HG03378 (cell line): ENCODE results near the gene UXT.
A peak's percentile ranks its signal among the peaks of the same experiment; 100 is the strongest.
"Not testable (repeated sequence)": the region's sequence is repeated elsewhere in the genome, so short reads cannot be mapped to it uniquely, and the experiment has no call there.

Experiments used
- ATAC-seq: cut with Tn5 transposase; IDR thresholded peaks from one replicate; pipeline ENCODE4 v1.9.1; 2021; ENCODE audit warnings: mild to moderate bottlenecking, moderate library complexity; ENCODE audit not compliant: unreplicated experiment

The UXT gene, protein sequence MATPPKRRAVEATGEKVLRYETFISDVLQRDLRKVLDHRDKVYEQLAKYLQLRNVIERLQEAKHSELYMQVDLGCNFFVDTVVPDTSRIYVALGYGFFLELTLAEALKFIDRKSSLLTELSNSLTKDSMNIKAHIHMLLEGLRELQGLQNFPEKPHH

DNA sequence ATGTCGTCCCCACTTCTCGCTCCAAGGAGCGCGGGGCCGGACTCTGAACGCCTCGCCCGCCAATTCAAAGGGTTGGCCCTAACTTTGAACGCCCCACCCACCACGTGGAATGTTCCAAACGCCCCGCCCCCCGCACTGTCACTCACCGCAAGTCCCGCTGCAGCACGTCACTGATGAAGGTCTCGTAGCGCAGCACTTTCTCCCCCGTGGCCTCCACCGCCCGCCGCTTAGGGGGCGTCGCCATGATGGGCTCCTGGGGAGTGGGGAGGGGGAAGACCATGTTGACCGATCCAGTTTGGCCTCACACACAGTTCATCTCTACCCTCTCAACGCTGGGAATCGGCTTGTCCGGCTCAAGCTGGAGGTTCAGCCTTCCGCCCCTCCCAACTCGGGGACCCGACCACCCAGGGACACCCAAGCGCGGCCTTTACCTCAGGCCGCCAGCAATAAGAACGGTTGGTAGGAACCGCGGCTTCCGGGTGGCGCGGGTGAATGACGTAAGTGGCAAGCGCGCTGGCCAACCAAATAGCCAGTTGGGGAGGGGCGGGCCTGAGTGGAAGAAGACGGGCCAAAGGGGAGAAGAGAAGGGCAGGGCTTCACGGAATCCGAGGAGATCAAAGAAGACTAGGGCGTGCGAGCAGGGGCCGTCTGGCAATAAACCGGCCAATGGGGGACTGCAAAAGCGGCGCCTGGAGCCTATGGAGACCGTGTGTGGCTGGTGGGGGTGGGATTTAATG, at the start of gene UXT:
UXT (minus strand) TSS at position 497 of the 737 bp plus-strand sequence; CDS start at position 244, 253 bp downstream.
- peak; percentile 65 for ATAC-seq

DNA sequence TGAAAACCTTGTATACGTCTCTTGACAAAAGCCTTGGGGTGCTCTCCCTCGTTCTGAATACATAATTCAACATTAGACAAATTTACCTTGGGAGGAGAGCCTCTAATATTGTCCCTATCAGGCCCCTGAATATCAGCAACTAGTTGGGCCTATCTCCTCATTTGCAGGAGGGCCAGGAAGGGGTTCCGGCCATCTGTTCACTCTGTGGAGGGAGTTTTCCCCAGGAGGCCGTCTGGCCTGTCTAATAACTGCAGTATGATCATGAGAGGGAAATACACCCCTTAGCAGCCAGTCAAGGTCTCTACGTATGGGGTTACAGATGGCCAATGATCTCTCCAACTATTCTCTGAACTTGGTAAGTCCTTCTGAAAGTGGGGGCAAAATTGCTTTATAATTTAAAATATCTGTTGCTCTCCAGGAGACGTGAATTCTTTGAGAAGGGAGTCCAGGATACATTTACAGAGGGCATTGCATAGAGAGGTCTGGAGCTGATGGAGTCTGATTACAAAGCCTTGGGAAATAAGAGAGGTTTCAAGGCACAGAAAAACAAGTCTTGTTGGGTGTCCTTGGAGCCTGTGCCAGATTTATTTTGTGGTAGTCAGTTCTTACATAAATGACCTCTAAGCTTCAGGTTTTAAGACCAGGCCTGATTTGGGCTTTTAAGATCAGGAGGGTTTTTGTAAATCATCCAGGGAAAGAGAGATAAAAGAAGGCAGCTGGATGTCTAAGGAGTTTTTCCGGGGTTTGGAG, 48.2 kb upstream of the UXT start:
- no peak for ATAC-seq

DNA sequence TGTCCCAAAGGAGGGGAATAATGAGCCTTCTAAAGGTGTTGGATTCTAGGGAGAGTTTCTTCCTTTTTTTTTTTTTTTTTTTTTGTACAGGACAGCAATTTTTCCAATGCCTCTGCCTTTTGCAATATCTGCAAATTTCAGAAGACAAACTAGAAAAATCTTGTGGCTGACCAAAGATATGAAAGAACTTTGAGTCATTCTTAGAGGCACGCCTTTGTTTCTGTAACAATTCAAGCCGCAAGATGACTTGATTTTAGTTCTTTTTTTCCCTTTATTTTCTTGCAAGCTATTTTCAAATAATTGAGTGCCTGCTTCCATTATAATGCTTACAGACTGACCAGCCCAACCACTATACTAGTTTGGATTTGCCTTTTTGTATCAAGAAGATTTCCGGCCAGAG, 47.6 kb upstream of the UXT start:
- no peak for ATAC-seq

DNA sequence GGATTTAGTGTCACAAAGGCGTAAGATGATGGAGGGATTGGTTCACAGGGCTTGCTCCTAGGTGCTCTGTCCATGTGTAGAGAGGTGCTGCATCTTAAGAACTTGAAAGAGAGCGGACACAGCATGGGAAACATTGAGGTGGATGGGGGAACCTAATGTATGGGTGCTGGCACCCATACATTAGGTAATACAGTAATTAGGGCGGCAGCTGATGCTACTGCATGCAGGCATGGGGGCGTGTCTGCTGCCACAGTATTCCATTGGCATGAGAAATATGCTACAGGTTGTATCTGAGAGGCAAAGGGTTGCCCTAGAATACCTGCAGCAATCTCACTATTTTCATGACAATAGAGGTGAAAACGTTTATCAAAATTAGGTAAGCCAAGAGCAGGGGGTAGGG, 45.8 kb upstream of the UXT start:
- no peak for ATAC-seq

DNA sequence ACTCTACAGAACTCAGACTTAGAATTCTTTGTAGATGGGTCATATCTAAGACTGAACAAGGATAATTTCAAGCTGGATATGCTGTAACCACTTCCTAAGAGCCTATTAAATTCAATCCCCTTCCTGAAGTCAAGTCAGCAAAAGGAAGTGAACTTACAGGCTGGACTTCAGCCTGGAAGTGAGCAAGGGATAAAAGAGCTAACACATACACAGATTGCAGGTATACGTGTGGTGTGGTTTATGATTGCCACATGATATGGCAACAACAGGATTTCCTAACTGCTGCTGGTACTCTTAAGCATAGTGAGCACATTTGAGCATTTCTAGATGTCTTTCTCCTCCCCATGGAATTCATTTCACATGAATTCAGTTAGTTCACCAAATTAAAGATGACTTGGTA, 38.2 kb upstream of the UXT start:
- ATAC-seq: no peak

DNA sequence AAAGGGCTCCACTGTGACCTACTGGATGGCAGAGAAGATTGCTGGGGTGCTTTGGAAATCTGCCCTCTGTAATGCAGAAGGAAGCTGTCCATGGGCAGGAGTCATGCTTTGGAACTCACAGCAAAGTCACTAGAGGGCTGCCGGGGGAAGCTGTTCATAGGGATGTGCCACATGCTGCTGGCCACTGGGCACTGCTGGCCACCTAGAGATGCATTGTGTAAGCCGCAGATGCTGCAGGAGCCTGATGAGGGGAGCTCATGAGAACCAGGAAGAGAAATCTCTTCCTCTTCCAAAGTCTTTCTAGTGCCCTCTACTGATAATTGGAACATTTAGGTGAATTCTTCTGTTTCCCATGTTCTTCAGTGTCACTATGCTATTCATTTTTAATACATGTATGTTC, 31.2 kb upstream of the UXT start:
- no peak for ATAC-seq

DNA sequence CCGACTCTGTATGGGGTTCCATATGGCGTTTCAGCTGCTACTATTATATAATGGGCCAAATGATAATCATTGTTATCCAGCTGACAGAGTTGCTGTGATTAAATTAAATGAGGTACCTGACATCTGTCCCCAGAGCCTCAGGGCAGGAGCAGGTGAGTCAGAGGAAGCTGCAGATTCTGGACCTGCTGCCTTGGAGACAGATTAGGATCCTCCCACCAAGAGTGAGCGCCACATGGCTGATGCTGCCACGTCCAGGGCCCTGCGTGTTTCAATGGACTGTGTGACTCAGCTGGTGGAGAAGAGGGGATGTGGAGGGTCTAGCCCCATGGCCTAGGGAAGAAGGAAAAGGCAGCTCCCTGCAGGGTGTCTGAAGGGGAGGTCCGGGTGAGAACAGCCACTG, 28.3 kb upstream of the UXT start:
- ATAC-seq: no peak

DNA sequence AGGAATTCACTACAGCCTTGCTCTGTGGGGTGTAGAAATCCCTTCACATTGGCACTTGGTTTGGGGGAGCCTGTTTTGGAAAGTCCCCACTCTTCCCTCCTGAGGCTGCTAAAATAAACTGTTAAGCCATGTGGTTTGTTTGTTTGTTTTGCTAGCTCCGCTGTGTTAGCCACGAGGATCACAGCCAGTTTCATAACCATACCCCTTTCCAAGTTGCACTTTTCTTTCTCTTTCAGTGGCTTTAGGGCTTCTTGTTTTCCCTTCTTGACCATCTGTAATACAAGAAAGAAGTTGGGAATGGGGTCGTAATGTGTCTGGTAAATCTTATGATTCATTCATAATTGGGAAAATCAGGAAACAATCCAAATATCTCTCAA, 24.8 kb upstream of the UXT start:
- no peak for ATAC-seq

DNA sequence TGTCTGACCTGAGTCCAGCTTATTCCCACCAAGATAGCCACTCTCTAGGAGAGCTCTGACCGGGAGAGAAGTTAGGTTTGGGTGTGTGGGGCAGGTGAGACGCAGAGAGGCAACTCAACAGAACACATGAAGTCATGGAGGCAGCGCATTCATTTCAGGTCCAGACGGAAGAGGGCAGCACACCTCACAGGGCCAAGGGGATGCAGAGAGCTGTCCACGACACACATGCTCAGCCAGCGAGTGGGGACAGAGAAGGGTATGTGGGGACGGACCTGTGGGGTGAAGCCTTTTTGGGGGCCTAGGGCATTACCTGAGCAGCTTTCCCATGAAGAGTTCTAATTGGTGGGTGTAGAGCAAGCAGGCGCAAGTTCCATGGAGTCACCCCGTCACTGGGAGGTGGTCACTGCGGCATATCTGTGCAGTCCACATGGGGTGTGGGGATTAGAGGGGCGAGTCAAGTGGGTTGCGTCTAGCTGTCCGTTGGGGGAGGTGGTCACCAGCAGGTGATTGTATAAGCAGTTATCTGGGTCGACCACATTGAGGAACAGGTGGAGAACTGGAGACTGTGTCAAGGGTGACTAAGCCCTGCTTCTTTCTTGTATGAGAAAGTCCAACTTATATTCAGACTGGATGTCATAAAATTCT, 24.3 kb upstream of the UXT start:
- ATAC-seq: no peak

DNA sequence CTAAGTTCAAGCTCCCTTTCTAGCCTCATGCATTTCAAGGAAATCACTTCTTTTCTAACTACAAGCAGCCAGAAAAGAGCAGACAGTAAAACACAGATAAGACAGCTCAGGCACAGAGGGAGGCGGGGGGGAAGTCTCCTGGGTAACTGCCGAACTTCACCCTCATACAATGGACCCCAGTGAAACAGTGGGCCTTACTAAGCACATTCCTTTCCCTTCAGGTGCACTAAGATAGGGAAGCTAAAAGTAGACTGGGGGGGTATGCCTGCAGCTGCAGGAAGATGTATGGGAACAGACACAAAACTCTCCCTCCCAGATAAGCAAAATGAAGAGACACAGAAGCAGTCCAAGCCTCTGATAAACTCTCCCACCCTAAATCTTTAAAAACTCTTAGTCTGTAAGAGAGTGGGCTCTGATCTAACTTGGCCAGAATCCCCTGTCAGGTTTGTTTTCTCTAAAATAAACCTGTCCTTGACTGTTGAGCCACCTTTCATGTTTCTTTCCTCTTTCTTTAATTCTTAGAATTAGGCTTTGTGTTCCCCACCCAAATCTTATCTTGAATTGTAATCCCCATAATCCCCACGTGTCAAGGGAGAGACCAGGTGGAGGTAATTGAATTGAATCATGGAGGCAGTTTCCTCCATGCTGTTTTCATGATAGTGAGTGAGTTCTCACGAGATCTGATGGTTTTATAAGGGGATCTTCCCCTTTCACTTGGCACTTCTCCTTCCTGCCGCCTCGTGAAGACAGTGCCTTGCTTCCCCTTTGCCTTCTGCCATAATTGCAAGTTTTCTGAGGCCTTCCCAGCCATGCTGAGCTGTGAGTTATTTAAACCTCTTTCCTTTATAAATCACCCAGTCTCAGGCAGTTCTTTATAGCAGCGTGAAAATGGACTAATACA, 17.2 kb upstream of the UXT start:
- ATAC-seq: not testable (repeated sequence)

DNA sequence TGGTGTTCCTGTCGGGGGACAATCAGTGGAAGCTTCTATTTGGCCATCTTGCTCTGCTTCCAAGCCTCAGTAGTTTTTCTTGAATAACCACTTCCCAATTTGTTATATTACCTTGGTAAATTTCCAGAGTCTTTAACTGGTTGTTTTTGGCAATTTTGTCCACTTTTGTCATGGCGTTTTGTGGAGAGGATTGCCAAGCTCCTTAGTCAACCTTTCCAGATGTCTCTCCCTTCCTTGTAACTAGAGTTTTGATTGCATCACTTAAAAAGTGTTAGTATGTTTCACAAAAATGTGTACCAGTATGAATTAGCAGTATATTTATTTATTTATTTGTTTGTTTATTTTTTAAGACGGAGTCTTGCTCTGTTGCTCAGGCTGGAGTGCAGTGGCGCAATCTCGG, 15.8 kb upstream of the UXT start:
- no peak for ATAC-seq

DNA sequence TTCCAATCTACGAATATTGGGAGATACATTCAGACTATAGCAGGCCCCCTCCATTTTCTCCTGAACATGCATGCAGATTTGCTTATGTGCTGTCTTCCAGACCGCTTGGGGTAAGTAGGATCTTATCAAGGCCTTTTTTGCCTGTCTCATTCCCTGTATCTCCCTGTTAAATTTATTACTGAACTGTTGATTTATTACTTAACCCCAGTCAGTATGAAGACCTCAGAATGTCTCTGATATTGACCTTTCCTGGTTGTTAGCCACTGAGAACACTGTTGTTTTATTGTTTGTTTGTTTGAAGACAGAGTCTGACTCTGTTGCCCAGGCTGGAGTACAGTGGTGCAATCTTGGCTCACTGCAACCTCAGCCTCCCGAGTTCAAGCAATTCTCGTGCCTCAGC, 6.8 kb upstream of the UXT start:
- not testable (repeated sequence) for ATAC-seq

DNA sequence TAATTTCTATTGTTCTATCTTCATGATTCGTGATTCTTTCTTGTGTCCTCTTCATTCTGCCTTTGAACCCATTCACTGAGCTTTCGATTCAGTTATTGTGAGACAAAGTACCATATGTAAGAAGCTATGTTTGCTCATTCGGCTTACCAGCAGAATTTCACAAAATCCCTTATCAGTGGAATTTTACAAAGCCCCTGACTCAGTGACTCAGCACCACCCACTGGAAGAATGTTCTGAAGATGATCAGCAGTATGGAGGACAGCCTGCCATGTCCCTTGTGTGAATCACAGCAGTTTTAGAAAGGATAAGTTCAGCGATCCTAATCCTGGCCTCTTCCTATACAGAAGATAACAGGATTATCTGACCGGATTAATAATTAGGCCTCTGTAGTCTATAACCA, 5.8 kb upstream of the UXT start:
- ATAC-seq: no peak

DNA sequence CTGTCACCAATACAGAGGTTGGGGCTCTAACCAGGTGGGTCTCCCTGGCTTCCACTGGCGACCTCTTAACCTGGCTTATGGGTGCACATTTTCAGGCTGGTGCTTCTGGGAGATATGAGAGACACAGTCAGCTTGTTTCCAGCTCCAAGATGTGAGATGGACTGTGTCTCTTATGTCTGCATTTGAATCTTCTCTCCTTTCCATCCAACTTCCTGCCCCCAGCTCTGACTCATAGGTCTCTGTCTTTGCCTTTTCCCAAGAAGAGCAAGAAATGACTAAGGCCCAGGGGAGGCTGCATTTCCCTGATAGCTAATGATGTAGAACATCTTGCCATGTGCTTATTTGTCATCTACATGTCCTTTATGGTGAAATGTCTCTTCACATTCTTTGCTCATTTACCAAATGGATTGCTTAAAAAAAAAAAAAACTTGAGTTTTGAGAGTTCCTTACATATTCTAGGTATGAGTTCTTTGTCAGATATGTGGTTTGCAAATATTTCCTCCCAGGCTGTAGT, 3.2 kb upstream of the UXT start:
- no peak for ATAC-seq

DNA sequence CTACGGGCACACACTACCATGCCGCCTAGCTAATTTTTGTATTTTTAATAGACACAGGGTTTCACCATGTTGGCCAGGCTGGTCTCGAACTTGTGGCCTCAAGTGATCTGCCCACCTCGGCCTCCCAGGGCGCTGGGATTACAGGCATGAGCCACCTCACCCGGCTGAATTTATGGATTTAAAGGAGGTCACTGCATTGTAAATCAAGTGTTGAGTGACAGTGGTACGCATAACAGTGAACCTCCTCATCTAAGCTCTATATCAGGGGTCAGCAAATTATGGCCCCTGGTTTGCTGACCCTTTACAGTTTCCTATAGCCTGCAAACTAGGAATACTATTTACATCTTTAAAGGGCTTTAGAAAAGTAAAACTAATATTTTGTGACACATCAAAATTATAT, 2.6 kb upstream of the UXT start:
- ATAC-seq: no peak

DNA sequence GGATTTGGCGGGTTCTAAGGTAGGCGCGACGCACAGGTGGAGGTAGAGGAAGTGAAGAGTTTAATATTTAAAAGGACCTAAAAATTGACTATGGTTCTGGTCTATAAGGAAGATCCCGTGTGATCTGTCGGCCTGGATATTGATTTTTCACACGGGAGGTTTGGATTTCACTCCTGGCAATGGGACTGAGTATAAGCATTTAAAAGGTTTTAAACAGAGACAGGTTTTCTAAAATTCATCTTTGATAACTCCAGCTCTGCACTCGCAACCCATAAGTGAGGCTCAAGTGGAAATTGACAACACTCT, 394 bp upstream of the UXT start:
- ATAC-seq: no peak

DNA sequence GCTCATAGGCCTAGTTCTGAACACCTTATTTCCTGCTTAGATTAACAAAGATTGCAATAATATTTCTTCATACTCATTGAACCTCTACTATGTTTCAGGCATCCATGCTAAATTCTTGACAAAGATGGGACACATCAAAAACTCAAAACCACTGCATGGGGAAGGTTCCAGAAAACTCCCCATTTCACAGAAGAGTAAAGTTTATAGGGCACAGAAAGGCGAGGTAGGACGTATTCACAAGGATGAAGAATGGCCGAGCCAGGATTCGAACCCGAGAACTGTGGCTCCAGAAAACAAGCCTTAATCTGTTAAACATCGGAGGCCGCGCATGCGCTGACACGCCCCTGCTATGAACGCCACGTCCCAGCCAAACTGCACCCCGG, 688 bp downstream of the UXT start:
- ATAC-seq: peak; percentile 54

DNA sequence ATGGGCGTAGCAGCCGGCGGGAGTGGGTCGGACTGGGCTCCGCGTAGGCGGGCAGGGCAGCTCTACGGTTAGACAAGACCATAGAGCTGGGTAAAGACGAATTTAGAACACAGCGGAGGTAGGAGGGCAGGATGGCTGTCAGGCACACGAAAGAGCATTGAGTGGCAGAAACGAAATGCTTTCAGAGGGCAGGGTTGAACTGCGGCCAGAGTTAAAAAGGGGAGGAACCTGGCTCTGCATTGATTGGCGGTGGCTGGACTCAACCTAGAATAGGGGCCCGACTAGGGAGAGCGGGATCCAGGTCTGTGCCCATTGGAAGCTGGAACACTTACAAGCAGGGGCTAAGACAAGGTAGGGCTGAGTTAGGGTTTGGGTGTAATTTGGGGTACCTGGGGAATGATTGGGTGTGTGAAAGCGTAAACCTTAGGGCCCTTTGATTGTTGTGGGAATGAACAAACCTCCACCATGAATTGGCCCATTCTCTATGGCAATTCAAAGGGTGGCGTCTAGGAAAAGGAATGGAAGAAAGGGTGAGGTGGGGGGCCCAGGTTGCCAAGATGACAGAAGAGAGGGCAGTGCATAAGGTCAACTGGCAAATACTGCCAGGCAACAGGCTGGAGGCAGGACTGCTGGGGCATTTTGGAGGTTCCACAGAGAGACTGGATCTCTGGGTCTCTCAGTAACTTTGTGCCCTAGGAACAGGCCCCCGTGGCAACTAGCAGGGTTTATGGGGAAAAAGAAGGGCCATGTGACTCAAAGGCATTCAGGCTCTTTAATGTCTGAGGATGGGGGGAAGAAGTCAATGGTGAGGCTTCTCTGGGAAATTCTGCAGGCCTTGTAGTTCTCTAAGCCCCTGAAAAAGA, 7.7 kb downstream of the UXT start:
- no peak for ATAC-seq

DNA sequence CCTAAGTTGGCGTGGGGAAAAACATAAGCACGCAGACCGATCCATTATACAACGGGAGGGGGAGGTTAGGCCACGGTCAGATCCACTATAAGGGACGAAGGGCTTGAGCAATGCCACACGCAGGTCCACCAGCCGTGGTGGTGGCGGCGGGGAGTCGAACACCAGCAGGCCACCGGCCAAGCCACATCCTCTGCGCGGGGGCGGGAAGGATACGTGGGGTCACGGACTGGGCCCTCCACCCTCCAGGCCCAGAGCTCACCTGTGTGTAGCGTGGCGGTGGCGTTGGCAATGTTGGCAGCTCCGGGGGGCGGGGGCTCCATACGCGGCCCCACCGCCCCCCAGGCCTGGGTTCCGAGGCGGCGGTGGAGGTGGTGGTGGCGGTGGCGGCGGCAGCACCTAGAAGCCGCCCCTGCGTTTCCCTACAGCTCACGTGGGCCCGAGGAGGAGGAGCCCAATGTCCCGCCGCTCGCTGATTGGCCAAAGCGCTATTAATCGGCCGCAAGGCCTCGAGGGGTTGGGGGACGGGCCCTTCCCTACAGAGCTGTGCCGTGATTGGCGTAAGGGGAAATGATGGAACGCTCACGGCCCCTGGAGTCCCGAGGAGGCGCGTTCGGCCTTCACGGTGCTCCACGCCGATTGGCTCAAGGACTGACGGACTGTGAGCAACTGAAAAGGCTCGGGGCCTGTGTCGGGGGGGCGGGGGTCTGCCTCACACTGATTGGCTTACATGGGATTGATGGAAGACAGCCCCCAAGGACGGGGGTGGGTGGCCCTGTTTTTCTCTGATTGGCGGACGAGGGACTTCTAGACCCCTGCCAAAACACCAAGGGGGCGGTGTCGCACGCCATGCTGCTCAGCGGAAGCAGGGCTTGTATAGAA, 8.6 kb downstream of the UXT start, which contains the start of gene ELK1:
ELK1 (minus strand) TSS at position 400 of the 879 bp plus-strand sequence. CDS start 9,122 bp downstream, outside the sequence.
- ATAC-seq: peak; percentile 72
